A549 (cell line): ENCODE measurements around the gene ATP11A.

Experiments
- CBX2 ChIP-seq: fragments of 200-600 bp; sonication (generic); IDR thresholded peaks from 2 replicates; pipeline ENCODE4 v1.6.1; 2016; ENCODE audit warnings: low read depth, mild to moderate bottlenecking, borderline replicate concordance
- CTCF ChIP-seq: fragments of >200 bp; sonication (Bioruptor Twin); formaldehyde crosslinking; IDR thresholded peaks from 3 replicates; pipeline ENCODE4 v1.5.1; 2016
- ELK1 ChIP-seq: fragments of 150-350 bp; IDR thresholded peaks from 2 replicates; pipeline ENCODE4 v1.6.1; 2014; ENCODE audit warnings: low read depth, mild to moderate bottlenecking, low read length
- EP300 ChIP-seq, 2 experiments: fragments of >200 bp; sonication (Bioruptor Twin); formaldehyde crosslinking; IDR thresholded peaks; 2 replicates in 1 of 2; 3 replicates in 1 of 2; pipeline ENCODE4 v1.6.1; 2016 to 2017
- JUNB ChIP-seq: fragments of >200 bp; sonication (Bioruptor Twin); formaldehyde crosslinking; IDR thresholded peaks from 2 replicates; pipeline ENCODE4 v1.6.1; 2016
- POLR2A ChIP-seq: IDR thresholded peaks from 2 replicates; pipeline ENCODE4 v1.6.1; 2012; ENCODE audit warnings: mild to moderate bottlenecking, low read length
- RNF2 ChIP-seq: fragments of 200-600 bp; sonication (generic); IDR thresholded peaks from 2 replicates; pipeline ENCODE4 v1.6.1; 2016; ENCODE audit warnings: low read depth, mild to moderate bottlenecking, antibody characterized with exemption, moderate library complexity, borderline replicate concordance
- ZNF302 ChIP-seq: fragments of 250-450 bp; sonication (Bioruptor Pico); IDR thresholded peaks from 2 replicates; pipeline ENCODE4 v1.9.0; 2021; ENCODE audit warnings: inconsistent platforms, mild to moderate bottlenecking, moderate library complexity

GRCh38 chr13:112770504-112770903 is 80.7 kb downstream of the ATP11A start:
- TF ChIP-seq EP300 (IDR thresholded peaks at IDR 0.05) (no peak), CBX2 (no peak), CTCF (no peak), RNF2 (no peak), POLR2A (no peak), ELK1 (no peak), JUNB (no peak), ZNF302 (CRISPR knock-in tag) (no peak)
